Kasumi-1 (cell line): ENCODE measurements around the gene GAPDH.

Experiments
- DNase-seq, 2 experiments: peaks; one replicate each; lab custom pipeline; 2025; lab: John Stamatoyannopoulos, UW

The GAPDH gene

GRCh38 chr12:6529291-6529737, 5.0 kb upstream of the GAPDH start:
- no peak for DNase-seq

DNA sequence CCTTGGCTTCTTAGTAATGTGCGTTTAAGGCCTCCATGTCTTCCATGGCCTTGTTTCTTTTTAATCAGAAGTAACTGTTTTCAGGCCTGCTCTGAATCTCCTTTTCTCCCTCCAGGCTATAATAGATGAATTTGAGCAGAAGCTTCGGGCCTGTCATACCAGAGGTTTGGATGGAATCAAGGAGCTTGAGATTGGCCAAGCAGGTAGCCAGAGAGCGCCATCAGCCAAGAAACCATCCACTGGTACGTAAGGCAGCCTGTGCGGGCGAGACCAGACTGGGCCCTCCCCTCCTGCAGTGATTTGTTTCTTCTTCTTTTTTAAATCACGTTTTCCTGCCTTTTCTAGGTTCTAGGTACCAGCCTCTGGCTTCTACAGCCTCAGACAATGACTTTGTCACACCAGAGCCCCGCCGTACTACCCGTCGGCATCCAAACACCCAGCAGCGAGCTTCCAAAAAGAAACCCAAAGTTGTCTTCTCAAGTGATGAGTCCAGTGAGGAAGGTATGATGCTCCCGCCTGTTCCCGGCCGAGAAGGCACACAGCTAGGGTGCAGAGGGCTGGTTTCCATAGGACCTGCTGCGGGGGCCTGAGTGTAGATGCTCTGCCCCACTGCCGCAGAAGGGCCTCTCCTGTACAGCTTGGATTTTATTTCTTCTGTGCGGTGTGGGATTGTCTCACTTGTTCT, 3.6 kb upstream of the GAPDH start:
- no peak for DNase-seq

GRCh38 chr12:6532051-6532926, 2.0 kb upstream of the GAPDH start:
- peak; percentile 60 to 77 for DNase-seq

GRCh38 chr12:6532927-6533652, 1.2 kb upstream of the GAPDH start:
- DNase-seq = peak; percentile 15 to 22

GRCh38 chr12:6533653-6533922, 729 bp upstream of the GAPDH start:
- DNase-seq = no peak

GRCh38 chr12:6534695-6534944, 303 bp downstream of the GAPDH start:
- no peak for DNase-seq

DNA sequence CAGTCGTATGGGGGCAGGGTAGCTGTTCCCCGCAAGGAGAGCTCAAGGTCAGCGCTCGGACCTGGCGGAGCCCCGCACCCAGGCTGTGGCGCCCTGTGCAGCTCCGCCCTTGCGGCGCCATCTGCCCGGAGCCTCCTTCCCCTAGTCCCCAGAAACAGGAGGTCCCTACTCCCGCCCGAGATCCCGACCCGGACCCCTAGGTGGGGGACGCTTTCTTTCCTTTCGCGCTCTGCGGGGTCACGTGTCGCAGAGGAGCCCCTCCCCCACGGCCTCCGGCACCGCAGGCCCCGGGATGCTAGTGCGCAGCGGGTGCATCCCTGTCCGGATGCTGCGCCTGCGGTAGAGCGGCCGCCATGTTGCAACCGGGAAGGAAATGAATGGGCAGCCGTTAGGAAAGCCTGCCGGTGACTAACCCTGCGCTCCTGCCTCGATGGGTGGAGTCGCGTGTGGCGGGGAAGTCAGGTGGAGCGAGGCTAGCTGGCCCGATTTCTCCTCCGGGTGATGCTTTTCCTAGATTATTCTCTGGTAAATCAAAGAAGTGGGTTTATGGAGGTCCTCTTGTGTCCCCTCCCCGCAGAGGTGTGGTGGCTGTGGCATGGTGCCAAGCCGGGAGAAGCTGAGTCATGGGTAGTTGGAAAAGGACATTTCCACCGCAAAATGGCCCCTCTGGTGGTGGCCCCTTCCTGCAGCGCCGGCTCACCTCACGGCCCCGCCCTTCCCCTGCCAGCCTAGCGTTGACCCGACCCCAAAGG, 804 bp downstream of the GAPDH start:
- DNase-seq = peak in 1 of 2 experiments; percentile 15

DNA sequence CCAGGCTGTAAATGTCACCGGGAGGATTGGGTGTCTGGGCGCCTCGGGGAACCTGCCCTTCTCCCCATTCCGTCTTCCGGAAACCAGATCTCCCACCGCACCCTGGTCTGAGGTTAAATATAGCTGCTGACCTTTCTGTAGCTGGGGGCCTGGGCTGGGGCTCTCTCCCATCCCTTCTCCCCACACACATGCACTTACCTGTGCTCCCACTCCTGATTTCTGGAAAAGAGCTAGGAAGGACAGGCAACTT, 1.3 kb downstream of the GAPDH start:
- no peak for DNase-seq

DNA sequence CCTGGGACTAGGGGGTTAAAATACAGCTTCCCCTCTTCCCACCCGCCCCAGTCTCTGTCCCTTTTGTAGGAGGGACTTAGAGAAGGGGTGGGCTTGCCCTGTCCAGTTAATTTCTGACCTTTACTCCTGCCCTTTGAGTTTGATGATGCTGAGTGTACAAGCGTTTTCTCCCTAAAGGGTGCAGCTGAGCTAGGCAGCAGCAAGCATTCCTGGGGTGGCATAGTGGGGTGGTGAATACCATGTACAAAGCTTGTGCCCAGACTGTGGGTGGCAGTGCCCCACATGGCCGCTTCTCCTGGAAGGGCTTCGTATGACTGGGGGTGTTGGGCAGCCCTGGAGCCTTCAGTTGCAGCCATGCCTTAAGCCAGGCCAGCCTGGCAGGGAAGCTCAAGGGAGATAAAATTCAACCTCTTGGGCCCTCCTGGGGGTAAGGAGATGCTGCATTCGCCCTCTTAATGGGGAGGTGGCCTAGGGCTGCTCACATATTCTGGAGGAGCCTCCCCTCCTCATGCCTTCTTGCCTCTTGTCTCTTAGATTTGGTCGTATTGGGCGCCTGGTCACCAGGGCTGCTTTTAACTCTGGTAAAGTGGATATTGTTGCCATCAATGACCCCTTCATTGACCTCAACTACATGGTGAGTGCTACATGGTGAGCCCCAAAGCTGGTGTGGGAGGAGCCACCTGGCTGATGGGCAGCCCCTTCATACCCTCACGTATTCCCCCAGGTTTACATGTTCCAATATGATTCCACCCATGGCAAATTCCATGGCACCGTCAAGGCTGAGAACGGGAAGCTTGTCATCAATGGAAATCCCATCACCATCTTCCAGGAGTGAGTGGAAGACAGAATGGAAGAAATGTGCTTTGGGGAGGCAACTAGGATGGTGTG, 1.9 kb downstream of the GAPDH start:
- DNase-seq = no peak

GRCh38 chr12:6536894-6537579, 2.7 kb downstream of the GAPDH start:
- DNase-seq = no peak

GRCh38 chr12:6537580-6538419, 3.5 kb downstream of the GAPDH start:
- DNase-seq = peak; percentile 41 to 43

DNA sequence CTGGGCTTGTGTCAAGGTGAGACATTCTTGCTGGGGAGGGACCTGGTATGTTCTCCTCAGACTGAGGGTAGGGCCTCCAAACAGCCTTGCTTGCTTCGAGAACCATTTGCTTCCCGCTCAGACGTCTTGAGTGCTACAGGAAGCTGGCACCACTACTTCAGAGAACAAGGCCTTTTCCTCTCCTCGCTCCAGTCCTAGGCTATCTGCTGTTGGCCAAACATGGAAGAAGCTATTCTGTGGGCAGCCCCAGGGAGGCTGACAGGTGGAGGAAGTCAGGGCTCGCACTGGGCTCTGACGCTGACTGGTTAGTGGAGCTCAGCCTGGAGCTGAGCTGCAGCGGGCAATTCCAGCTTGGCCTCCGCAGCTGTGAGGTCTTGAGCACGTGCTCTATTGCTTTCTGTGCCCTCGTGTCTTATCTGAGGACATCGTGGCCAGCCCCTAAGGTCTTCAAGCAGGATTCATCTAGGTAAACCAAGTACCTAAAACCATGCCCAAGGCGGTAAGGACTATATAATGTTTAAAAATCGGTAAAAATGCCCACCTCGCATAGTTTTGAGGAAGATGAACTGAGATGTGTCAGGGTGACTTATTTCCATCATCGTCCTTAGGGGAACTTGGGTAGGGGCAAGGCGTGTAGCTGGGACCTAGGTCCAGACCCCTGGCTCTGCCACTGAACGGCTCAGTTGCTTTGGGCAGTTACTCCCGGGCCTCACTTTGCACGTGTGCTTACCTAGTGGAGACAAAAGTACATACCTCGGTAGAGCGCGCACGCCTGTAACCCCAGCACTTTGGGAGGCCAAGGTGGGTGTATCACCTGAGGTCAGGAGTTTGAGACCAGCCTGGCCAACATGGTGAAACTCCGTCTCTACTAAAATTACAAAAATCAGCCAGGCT, 4.3 kb downstream of the GAPDH start:
- DNase-seq = no peak

DNA sequence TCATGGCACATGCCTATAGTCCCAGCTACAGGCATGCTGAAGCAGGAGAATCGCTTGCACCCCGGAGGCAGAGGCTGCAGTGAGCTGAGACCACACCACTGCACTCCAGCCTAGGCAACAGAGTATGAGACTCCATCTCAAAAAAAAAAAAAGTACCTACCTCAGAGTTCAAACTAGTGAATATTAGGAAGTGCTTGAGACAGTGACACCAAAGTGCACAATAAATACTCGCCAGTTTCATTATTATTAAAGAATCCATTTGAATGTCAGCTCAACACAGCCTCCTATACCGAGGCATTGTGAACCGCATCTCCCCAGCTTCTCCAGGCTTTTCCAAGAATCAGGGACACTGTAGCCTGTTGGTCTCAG, 5.0 kb downstream of the GAPDH start:
- no peak for DNase-seq

DNA sequence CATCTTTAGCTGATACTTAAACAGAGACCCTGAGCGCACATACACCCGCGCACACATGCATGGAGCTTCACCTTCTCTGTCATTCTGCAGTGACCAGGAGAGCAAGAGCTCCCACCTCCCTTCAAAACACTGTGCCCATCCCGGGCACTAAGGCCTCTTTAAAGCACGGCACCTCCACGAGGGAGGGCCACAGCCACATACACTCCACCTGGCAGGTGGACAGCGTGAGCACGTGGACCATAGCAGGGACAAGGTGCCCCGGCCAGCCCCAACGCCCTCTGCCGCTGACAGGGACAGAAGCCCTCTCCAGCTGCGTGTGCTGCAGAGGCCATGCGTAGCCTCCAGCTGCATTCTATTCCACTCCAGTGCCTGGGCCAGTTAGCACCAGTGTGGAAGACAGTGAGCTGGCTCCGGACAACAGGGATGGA, 5.4 kb downstream of the GAPDH start:
- no peak for DNase-seq

- DNase-seq = peak; percentile 35 to 51
These were observed 6.0 kb downstream of the GAPDH start for GRCh38 chr12:6540181-6540877.

DNA sequence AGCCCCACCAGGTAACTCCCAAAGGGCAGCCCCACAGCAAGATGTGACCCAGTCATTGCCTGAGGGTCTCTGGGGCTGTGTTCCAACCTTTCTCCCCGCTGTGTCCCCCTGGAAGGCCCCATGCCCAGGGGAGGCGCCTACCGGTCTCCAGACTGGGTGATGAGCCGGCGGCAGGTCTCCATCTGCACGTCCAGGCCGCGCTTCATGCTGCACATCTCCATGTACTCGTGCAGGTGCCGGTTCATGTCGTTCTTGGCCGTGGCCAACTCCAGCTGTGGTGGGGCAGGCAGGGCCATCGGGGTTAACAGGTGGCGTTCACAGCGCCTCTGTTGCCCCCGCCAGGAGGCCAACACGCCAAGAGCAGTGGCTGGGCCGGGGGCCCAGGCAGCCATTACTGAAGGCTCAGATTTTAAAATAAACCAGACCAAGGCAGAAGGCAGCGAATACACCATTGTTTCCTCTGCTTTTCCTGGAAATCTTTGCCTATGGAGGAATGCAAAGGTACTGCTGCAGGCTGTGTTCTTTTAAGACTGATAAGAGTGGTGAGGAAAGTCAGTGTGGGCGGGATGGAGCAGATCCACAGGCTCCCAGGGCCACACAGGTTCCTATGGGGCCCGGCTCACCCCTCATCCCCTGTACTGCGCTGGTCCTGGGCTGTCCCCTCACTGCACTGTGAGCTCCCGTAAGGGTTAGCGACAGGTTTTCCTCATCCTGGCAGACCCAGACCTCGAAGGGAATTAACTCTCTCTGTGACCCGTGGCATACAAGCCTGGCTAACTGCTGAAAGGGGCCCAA, 7.3 kb downstream of the GAPDH start:
- DNase-seq = no peak

DNA sequence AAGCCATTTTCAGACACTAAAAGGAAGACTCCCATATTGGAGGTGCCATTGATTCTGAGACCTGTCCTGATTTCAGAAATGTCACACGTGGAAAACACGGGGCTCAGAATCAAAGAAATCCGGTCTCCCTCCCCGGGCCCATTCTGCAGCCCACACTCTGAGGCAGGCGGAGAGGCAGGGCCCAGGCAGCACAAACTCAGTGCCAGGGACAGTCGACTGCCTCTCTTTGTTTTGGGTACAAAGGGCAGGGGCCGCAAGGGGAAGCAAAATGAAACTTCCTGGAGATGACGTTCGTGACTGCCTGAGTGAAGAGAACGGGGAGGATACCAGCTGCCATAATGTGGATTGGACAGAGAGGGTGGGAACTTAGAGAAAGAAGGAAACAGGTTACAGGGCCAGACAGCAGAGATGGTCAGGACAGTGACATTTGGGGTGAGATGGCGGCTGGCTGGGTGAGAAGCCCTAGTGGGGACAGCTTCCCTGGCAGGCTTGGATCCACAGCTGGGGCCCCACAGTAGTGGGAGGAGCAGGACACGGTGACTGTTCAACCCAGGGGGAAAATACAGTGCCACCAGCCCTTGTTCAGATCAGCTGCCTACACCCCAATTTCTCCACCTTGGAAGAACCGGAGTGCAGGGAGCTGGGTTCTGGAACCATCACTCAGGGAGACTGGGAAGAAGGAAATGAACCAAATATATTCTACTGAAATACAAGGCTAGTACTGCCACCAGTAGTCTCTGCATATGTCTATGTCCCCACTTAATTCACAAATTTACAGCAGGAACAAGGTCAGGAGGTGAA, 8.1 kb downstream of the GAPDH start:
- no peak for DNase-seq
